Measurements from ENCODE around the gene C2orf76.

DNA sequence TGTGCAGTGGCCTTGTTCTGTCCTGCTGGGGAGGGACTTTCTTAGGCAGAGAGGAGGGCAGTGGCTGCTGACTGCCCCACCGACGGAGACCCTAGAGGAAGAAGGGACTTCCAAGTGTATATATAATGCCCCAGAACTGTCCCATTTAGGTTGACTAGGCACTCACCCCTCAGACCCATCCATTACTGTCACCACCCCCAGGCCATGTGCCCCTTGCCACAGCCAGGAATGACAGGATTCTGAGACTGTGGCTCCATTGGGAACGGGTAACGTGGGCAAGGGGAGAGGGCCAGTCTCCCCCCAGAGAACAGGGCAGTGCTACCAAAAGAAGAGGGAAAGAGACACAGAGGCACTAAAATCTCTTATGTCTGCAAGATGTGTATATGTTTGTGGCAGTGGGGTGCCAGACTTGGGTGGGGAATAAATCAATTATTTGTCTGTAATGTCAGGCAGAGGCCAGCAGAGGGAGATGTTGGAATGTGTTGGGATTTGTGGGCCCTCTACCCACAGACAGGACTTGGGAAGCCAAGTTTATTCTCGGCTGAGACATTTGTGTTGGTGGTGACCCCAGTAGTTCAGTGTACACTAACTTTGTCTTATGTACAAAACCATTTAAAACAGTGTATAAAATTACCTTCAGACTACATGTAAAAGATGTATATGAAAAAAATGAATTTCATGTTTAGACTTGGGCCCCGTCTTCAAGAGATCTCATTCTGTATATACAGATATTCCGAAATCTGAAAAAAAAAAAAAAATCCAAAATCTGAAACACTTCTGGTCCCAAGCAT lies 41.0 kb upstream of the C2orf76 start:
- TF ChIP-seq CEBPB (IDR thresholded peaks at IDR 0.05) (no peak), MAFK (IDR thresholded peaks at IDR 0.05; ENCODE audit: partially characterized antibody) (no peak), ZFP36 (IDR thresholded peaks at IDR 0.05; ENCODE audit: borderline replicate concordance, partially characterized antibody) (no peak)

Data from A549 (cell line).